HUES6 (cell line): Measurements from ENCODE around the gene ELP4.

ENCODE experiments used
- H3K27ac ChIP-seq: 2 replicates; pipeline ENCODE4 v1.7.0; 2013; ENCODE audit warnings: low read depth, mild to moderate bottlenecking, low read length, inconsistent platforms
- H3K27me3 ChIP-seq: 2 replicates; pipeline ENCODE4 v1.6.1; 2013; ENCODE audit warnings: low read length; ENCODE audit not compliant: control insufficient read depth, insufficient read depth
- H3K36me3 ChIP-seq: 2 replicates; pipeline ENCODE4 v1.6.1; 2013; ENCODE audit warnings: low read length; ENCODE audit not compliant: control insufficient read depth, insufficient read depth
- H3K4me1 ChIP-seq: 2 replicates; pipeline ENCODE4 v1.6.1; 2013; ENCODE audit warnings: low read length; ENCODE audit not compliant: control insufficient read depth, insufficient read depth
- H3K4me3 ChIP-seq: 2 replicates; pipeline ENCODE4 v1.5.1; 2013; ENCODE audit warnings: low read depth, low read length
- H3K9ac ChIP-seq: one replicate; pipeline ENCODE4 v1.6.1; 2013; ENCODE audit warnings: mild to moderate bottlenecking, low read length
- H3K9me3 ChIP-seq: 2 replicates; pipeline ENCODE4 v1.6.1; 2013; ENCODE audit warnings: low read depth, low read length; ENCODE audit not compliant: control insufficient read depth, insufficient read depth

The ELP4 gene

GRCh38 chr11:31799435-31800397, 290.1 kb downstream of the ELP4 start:
- Histone ChIP-seq H3K4me1 (peaks cover 34% of the 10 kb centered on the region), H3K27me3 (peaks cover 100% of the 10 kb centered on the region), H3K36me3 (no peaks in the 10 kb centered on the region), H3K9ac (no peak overlapping the region), H3K27ac (no peak overlapping the region), H3K9me3 (no peaks in the 10 kb centered on the region), H3K4me3 (peak overlapping the region; percentile 53)

- Histone ChIP-seq H3K9me3 (no peaks in the 10 kb centered on the region), H3K36me3 (no peaks in the 10 kb centered on the region), H3K9ac (no peak overlapping the region), H3K4me3 (no peak overlapping the region), H3K4me1 (peaks cover 41% of the 10 kb centered on the region), H3K27me3 (peaks cover 100% of the 10 kb centered on the region), H3K27ac (no peak overlapping the region)
These were observed 291.1 kb downstream of the ELP4 start for GRCh38 chr11:31800398-31801265.

GRCh38 chr11:31801298-31801702, 291.7 kb downstream of the ELP4 start:
- H3K9ac ChIP-seq = no peak overlapping the region
- H3K27ac ChIP-seq = no peak overlapping the region
- peaks cover 100% of the 10 kb centered on the region for H3K27me3 ChIP-seq
- no peak overlapping the region for H3K4me3 ChIP-seq
- no peaks in the 10 kb centered on the region for H3K36me3 ChIP-seq
- no peaks in the 10 kb centered on the region for H3K9me3 ChIP-seq
- peaks cover 43% of the 10 kb centered on the region for H3K4me1 ChIP-seq

- Histone ChIP-seq H3K9ac (no peak overlapping the region), H3K4me1 (peaks cover 40% of the 10 kb centered on the region), H3K36me3 (no peaks in the 10 kb centered on the region), H3K9me3 (no peaks in the 10 kb centered on the region), H3K27me3 (peaks cover 100% of the 10 kb centered on the region), H3K4me3 (no peak overlapping the region), H3K27ac (no peak overlapping the region)
These were observed 292.5 kb downstream of the ELP4 start for GRCh38 chr11:31802000-31802551.

GRCh38 chr11:31802609-31802989, 293.0 kb downstream of the ELP4 start:
- H3K27ac ChIP-seq = no peak overlapping the region

GRCh38 chr11:31802990-31803812, 293.6 kb downstream of the ELP4 start:
- Histone ChIP-seq H3K27me3 (peaks cover 100% of the 10 kb centered on the region), H3K4me1 (peaks cover 44% of the 10 kb centered on the region), H3K9me3 (no peaks in the 10 kb centered on the region), H3K36me3 (no peaks in the 10 kb centered on the region), H3K27ac (no peak overlapping the region), H3K9ac (no peak overlapping the region), H3K4me3 (no peak overlapping the region)

More at GRCh38 chr11:31802609-31802989, 293.0 kb downstream of the ELP4 start:
- Histone ChIP-seq H3K4me3 (no peak overlapping the region), H3K9ac (no peak overlapping the region), H3K4me1 (peaks cover 42% of the 10 kb centered on the region), H3K27me3 (peaks cover 100% of the 10 kb centered on the region), H3K36me3 (no peaks in the 10 kb centered on the region), H3K9me3 (no peaks in the 10 kb centered on the region)

GRCh38 chr11:31803813-31804311, 294.3 kb downstream of the ELP4 start:
- Histone ChIP-seq H3K4me1 (peaks cover 50% of the 10 kb centered on the region), H3K9me3 (no peaks in the 10 kb centered on the region), H3K9ac (no peak overlapping the region), H3K36me3 (no peaks in the 10 kb centered on the region), H3K27ac (no peak overlapping the region), H3K4me3 (peak overlapping the region; percentile 50), H3K27me3 (peaks cover 100% of the 10 kb centered on the region)

GRCh38 chr11:31804312-31805036, 294.9 kb downstream of the ELP4 start:
- peaks cover 47% of the 10 kb centered on the region for H3K4me1 ChIP-seq
- peaks cover 100% of the 10 kb centered on the region for H3K27me3 ChIP-seq
- no peaks in the 10 kb centered on the region for H3K36me3 ChIP-seq
- H3K9me3 ChIP-seq = no peaks in the 10 kb centered on the region
- no peak overlapping the region for H3K9ac ChIP-seq
- H3K27ac ChIP-seq = no peak overlapping the region
- peak overlapping the region; percentile 50 for H3K4me3 ChIP-seq

GRCh38 chr11:31805037-31805628, 295.6 kb downstream of the ELP4 start:
- Histone ChIP-seq H3K9ac (no peak overlapping the region), H3K9me3 (no peaks in the 10 kb centered on the region), H3K27me3 (peaks cover 100% of the 10 kb centered on the region), H3K4me3 (peak overlapping the region; percentile 50), H3K4me1 (peaks cover 48% of the 10 kb centered on the region), H3K27ac (no peak overlapping the region), H3K36me3 (no peaks in the 10 kb centered on the region)
